ENCODE results near the gene NDUFS6.

The NDUFS6 gene

DNA sequence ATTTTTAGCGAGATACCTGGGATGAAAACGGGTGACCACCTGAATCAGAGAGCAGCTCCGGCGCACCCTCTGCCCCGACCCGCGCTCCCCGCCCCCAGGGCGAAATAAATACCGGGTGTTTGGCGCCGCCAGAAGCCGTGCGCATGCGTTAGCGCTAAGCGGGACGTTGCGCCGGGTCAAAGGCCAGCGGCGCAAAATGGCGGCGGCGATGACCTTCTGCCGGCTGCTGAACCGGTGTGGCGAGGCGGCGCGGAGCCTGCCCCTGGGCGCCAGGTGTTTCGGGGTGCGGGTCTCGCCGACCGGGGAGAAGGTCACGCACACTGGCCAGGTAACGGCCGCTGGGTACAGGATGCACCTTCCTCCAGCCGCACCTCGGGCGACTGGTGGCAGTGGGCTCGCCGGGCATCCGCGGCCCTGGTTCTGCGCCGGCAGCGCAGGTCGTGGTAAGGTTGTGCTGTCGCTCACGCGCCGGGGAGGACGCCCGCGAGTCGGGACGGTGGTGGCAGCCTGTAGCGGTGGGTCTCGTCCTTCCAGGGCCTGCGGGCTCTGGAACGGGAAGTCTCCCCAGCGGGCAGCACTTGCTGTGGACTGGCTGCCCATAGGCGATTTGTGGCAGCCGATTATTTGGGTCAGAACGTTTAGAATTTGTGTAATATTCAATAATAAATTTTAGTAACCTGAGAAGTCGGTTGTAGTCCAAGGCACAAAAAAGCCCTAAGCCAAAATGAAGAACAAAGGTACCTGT lies at the start of gene NDUFS6:
Gene NDUFS6 (plus strand): TSS at position 186 of the 745 bp plus-strand sequence. CDS start 11 bp downstream, at position 197.
- DNase-seq, result peak; percentile 37

- DNase-seq, result no peak
These were observed 49.1 kb upstream of the NDUFS6 start for GRCh38 chr5:1751864-1752822.

DNA sequence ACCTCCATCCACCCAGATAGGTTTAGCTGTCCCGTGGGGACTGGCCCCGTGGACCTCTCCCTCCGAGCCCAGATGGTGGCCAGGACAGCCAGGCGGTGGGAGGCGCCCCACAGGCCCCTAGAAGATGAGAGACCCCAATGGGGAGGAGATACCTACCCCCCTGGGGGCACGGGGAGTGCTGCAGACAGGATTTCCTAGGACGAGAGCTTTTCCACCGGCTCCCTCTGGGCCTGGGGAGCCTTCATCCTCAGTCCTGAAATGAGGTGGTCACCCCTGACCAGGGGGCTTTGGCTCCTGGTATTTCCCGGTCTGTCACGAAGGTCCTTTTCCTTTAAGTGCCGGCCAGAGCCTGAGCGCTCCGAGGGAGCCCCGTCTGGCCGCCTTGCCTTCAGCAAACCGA lies 48.3 kb upstream of the NDUFS6 start:
- no peak for DNase-seq

DNA sequence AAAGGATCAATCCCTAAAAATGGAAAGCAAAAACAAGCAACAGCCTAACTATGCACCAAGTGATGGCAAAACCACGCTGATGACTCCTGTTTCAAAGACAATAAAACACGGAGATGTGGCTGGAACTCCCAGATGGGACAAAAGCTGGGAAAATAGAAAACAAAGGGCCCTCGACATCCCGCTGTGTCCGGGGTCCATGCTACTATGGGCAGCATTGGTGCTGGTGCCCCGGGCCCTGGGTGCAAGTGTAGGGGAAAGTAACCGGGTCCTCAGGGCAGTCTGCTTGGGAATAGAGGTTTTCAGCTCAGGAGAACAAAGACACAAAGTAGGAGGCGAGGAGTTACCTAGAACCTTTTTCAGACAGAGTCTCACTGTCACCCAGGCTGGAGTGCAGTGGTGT lies 47.7 kb upstream of the NDUFS6 start:
- DNase-seq, result no peak

DNA sequence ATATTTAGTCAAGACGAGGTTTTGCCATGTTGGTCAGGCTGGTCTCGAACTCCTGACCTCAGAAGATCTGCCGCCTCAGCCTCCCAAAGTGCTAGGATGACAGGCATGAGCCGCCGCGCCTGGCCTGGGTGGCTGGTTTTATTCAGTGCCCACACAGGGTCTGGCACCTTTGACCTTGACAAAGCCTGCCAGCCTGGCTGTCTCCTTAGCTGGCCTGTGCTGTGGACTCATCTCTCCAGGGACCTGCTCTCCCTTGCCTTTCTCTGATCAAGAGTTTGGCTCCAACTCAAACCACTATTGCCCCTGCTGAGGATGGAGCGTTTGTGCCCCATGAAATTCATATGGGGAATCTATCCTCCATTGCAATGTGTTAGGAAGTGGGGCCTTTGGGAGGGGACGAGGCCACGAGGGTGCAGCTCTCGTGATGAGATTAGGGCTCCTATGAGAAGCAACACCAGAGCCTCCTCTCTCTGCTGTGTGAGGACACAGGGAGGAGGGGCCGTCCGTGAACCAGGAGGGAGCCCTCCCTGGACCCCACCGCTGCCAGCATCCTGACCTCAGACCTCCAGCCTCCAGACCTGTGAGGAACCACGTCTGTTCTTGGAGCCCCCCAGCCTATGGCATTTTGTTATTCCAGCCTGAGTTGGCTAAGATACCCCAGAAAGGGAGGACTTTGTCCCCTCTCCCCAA lies 46.5 kb upstream of the NDUFS6 start:
- no peak for DNase-seq

DNA sequence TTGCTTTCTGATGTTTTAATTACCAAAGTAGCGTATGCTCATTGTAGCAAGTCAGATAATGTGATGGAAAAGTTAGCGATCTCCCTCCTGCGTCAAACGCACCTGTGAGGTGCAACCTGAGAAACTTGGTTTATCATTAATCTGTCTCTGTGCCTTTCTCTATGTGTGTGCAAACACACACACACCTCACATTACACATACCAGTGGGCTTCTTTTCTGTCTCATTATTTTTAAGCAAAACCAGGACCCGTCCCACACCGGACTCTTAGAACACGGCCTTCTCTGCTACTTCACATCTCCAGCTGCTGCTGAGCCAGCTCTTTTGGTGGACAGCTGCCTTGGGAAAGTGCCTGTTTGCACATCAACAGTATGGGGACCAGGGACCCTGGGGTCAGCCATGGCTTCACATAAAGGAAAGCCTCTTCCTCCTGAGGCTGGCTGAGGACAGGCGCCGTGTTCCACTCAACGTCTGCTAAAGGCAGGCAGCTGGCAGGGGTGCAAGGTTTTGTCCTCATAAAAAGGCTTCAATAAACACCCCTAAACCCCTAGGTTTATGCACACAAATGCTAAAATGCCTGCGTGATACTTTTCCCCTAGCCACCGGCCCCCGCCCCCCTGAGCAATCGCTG lies 45.8 kb upstream of the NDUFS6 start:
- no peak for DNase-seq

GRCh38 chr5:1756481-1756880 lies 44.7 kb upstream of the NDUFS6 start:
- DNase-seq, result no peak

DNA sequence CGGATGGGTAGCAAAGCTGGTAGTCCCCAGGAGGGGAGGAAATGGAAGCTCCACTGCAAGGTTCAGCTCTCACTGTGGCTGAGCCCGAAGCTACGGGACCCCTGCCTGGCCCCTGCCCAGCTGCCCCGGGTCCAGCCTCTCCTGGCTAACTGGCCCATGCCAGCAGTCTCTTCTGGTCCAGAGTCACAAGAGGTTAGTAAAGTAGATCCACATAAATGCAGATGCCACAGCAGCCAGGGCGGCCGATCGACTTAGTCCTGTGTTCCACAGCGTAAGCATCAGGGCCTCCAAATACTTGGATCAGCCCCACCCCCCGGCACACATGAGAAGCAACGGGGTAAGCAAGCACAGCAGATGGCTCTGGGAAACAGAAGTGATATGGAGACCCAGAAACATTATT lies 43.7 kb upstream of the NDUFS6 start:
- DNase-seq, result no peak

DNA sequence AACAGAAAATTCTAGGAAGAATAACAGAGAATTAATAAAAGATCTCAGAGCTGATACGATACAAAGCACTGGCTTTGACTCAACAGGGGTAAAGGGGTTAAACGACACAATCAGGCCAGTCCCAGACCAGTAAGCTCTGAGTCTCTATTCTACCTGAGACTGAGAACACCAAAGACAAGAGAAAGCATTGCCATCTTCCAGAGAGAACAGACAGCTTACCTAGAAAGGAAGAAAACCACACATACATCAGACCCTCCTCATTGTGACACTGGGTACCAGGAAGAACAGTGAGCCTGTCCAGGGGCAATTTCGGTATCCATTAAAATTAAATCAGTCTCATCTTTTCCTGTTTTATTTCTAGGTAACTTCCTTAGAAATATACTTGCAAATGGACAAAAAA lies 42.6 kb upstream of the NDUFS6 start:
- DNase-seq, result no peak

DNA sequence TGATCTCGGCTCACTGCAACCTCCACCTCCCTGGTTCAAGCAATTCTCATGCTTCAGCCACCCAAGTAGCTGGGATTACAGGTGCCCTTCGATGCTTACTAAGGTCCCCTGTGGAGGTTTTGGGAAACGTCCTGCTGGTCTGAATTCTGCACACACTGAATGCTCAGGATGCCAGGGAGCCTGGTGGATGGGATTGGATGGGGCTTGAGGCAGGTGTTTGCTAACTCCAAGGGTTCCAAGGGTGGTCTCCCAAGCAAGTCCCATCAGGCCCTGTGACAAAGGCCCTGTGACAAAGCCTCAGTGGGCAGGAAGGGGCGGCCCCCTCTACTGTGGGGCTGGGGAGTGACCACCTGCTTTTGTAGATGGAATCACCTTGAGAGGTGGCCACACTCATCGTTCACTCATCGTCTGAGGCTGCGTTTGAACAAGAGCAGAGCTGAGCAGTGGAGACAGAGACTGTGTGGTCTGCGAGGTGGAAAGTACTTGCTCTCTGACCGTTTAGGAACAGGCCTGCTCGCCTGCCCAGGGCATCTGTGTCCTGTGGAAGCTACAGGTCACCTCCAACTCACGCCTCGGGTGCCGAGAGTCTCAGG lies 41.7 kb upstream of the NDUFS6 start:
- no peak for DNase-seq

- DNase-seq, result no peak
These were observed 41.0 kb upstream of the NDUFS6 start for GRCh38 chr5:1760231-1760630.

DNA sequence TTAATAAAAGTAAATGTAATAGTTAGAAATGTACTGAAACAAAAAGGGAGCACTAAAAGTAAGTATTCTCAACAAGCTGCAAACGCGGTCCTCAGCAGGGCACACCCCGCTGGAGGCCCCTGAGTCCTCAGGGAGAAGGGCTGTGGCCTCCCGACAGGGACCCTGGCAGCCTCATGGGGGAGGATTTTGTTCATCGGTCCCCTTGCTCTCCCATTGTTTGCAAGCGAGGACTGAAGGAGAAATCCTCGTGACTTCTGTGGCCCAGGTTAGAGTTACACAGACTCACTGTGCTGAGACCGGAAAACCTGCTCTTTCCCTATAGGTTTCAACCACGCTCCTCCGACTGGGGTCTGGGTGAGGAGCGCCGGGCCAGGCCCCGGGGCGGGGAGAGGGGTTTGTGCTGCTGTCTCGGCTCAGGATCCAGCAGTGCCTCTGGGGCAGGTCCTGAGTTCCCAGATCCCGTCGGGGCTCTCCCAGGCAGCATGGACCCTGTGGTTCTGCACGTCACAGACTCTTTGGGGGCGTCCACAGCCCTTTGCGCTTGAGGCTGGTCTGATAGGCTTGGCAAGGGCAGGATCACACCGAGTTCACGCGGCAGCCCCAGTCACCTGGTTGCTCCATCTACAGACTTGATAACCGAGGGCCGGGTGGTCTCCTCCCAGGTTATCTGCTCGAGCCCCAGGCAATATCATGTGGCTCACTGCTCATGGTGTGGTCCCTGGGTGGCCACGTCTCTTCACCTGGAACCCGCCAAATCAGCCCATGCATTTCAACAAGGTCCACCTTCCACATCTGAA lies 40.4 kb upstream of the NDUFS6 start:
- DNase-seq, result no peak

- DNase-seq, result no peak
These were observed 39.8 kb upstream of the NDUFS6 start for GRCh38 chr5:1761453-1761755.

- no peak for DNase-seq
These were observed 38.9 kb upstream of the NDUFS6 start for GRCh38 chr5:1762121-1762882.

- DNase-seq, result no peak
These were observed 38.2 kb upstream of the NDUFS6 start for GRCh38 chr5:1762883-1763547.

- DNase-seq, result no peak
These were observed 37.7 kb upstream of the NDUFS6 start for GRCh38 chr5:1763548-1763911.

GRCh38 chr5:1763960-1764605 lies 37.1 kb upstream of the NDUFS6 start:
- no peak for DNase-seq

DNA sequence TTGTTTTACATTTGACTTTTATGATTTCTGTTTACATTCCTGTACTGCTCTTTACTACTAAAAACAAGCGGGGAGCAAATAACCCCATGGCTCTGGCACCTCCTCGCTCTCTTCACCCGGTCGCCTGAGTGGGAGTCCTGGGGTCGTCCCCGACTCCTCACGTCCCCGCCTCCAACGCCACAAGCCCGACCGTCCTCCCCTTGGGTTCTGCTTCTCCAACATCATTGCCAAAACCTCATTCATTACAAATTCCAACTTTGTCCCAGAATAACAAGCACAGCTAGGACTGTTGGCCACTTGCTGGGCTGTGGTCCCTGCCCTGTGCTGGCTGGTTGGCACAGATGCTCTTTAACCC lies 36.6 kb upstream of the NDUFS6 start:
- DNase-seq, result no peak

DNA sequence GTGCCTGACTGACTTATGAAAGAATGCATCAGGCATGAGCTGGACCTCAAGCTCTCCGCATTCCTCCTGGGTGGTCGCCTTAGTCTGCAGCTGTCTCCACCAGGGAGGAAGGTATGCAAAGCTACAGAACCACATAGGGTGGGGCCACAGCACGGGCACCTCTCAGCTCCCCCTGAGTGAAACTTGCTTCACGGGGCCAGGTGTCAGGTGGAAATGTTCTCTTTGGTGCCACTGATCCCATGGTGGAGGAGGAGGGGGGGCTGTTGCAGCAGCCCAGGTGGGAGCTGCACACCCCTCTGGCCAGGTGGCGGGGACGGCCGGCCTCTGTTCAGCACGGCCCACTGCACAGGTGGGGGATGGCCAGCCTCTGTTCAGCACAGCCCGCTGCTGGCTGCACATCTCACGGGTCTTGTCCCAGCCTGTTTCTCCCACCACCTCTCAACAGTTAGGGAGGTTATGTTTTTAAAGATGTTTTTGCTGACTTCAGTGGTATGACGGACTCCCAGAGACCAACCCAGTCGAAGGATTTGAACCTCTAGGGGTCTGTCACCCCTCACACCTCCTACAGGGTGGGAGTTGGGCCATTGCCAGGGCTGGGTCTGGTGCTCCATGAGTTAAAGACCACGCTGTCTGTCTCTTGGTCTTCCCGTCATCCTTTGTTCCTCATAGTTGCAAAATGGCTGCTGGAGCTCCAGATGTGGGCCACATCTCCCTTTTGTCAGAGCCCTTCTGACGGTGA lies 35.9 kb upstream of the NDUFS6 start:
- no peak for DNase-seq

- no peak for DNase-seq
These were observed 35.3 kb upstream of the NDUFS6 start for GRCh38 chr5:1765880-1766235.
